ENCODE measurements around the gene SH3YL1. TPM values are rescaled to one million over a fixed set of nuclear protein-coding genes. Genes with fewer than 3 reads are reported as not detected.

SH3YL1 gene
- total RNA-seq, 1 experiment from 2014 or later = 28.4 TPM

DNA sequence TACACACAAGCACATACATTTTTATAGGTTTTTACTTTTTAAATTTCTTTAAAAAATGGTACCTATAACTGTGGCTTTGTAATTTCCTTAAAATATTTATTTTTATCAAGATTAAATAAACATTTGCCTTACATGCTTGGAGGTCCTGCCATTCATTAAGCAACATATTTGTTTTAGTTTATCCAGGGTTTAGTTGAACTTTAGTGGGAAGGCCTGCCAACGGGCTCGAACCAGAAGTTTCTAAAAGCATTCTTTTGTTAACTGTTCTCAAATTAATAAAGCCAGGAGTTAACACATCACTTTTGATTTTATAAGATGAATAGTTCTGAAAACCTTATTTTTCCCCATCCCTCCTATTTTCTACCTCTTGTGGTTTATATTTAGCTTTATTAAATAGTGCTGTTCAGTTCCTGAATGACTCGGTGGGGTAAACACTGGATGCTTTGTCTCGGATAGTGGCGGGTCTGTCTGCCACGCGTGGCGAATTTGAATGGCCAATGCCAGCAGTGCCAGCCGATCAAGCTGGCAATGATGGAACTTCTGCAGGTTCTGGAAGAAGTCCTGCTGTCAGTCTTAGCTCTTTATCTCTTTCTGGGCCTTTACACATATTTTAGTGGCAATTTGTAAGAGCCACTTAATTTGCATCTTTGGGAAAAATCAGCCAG lies 32.2 kb downstream of the SH3YL1 start:
- no peaks in the 10 kb centered on the region for H3K36me3 ChIP-seq (ENCODE audit: control insufficient read depth, insufficient read depth, low read length)

DNA sequence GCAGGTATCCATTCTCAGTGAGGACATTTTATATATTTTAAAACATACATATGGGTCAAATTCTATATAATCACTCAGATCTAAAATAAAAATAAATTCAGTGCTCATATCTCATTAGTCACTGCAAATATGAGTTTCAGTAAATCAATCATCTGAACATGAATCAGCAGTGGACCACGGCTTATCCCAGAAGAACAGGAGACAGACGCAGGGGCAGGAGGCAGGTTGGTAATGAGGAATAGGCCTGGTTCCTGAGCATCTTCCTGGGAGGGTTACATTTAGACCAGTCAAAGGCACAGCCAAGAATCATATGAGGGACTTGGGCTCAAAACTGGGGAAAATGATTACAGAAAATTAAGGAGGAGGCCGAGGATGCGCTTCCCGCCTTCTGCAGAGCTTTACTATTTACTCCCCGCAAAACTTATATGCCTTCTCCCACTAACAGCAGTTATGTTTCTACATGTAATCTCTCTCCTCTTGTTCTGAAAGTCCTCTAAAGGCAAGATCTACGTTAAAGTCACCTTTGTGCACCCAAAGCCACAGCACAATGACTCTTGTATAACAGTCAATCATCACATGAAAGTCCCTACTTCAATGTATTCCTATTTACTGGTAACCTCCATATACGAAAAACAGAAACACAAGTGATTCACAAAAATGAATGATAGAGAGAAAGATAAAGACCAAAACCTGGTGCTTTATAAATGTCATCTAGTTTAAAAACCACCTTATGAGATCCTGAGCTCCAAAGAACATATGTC lies 35.1 kb downstream of the SH3YL1 start:
- in situ Hi-C loops (cut with HindIII; ENCODE audit: low pct_unique_long_range_greater_than_20kb, low sequenced_read_pairs) = no loop called here
- DNase-seq (ENCODE audit: low read depth, low spot score) = no peak
- H3K4me3 ChIP-seq (ENCODE audit: low read depth in 2 of 2, low read length in 2 of 2) = no peak overlapping the region
- no peaks in the 10 kb centered on the region for H3K9me3 ChIP-seq (ENCODE audit: control insufficient read depth, insufficient read depth, low read depth, low read length)
- BruUV-seq (replicated peaks) = no TSS peak
- no peaks in the 10 kb centered on the region for H3K27me3 ChIP-seq (ENCODE audit: control insufficient read depth, insufficient read depth, low read length)
- intact Hi-C loops (cut with micrococcal nuclease; ENCODE audit: unreplicated experiment) = no loop called here
- no peak for ATAC-seq
- H3K27ac ChIP-seq (ENCODE audit: low read length) = no peak overlapping the region
- CTCF ChIA-PET = no interaction called here
- no peaks in the 10 kb centered on the region for H3K36me3 ChIP-seq (ENCODE audit: control insufficient read depth, insufficient read depth, low read length)
- POLR2A ChIA-PET = no interaction called here
- no peaks in the 10 kb centered on the region for H3K4me1 ChIP-seq (ENCODE audit: control insufficient read depth, insufficient read depth, low read length)
- TF ChIP-seq, protein P1, sequence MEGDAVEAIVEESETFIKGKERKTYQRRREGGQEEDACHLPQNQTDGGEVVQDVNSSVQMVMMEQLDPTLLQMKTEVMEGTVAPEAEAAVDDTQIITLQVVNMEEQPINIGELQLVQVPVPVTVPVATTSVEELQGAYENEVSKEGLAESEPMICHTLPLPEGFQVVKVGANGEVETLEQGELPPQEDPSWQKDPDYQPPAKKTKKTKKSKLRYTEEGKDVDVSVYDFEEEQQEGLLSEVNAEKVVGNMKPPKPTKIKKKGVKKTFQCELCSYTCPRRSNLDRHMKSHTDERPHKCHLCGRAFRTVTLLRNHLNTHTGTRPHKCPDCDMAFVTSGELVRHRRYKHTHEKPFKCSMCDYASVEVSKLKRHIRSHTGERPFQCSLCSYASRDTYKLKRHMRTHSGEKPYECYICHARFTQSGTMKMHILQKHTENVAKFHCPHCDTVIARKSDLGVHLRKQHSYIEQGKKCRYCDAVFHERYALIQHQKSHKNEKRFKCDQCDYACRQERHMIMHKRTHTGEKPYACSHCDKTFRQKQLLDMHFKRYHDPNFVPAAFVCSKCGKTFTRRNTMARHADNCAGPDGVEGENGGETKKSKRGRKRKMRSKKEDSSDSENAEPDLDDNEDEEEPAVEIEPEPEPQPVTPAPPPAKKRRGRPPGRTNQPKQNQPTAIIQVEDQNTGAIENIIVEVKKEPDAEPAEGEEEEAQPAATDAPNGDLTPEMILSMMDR (IDR thresholded peaks at IDR 0.05) = no peak
- TF ChIP-seq, protein P2, sequence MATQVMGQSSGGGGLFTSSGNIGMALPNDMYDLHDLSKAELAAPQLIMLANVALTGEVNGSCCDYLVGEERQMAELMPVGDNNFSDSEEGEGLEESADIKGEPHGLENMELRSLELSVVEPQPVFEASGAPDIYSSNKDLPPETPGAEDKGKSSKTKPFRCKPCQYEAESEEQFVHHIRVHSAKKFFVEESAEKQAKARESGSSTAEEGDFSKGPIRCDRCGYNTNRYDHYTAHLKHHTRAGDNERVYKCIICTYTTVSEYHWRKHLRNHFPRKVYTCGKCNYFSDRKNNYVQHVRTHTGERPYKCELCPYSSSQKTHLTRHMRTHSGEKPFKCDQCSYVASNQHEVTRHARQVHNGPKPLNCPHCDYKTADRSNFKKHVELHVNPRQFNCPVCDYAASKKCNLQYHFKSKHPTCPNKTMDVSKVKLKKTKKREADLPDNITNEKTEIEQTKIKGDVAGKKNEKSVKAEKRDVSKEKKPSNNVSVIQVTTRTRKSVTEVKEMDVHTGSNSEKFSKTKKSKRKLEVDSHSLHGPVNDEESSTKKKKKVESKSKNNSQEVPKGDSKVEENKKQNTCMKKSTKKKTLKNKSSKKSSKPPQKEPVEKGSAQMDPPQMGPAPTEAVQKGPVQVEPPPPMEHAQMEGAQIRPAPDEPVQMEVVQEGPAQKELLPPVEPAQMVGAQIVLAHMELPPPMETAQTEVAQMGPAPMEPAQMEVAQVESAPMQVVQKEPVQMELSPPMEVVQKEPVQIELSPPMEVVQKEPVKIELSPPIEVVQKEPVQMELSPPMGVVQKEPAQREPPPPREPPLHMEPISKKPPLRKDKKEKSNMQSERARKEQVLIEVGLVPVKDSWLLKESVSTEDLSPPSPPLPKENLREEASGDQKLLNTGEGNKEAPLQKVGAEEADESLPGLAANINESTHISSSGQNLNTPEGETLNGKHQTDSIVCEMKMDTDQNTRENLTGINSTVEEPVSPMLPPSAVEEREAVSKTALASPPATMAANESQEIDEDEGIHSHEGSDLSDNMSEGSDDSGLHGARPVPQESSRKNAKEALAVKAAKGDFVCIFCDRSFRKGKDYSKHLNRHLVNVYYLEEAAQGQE (IDR thresholded peaks at IDR 0.05; ENCODE audit: insufficient read depth in 1 of 2, low read depth in 2 of 2, low read length in 1 of 2) = no peak
- TF ChIP-seq TCF7L2 (IDR thresholded peaks at IDR 0.05; ENCODE audit: low read depth, low read length) (no peak), SIN3A (IDR thresholded peaks at IDR 0.05; ENCODE audit: borderline replicate concordance, insufficient read depth, low read depth, low read length) (no peak), POLR2AphosphoS5 (IDR thresholded peaks at IDR 0.05; ENCODE audit: low read depth, low read length) (no peak)

More for the DNA sequence above, 32.2 kb downstream of the SH3YL1 start:
- no peaks in the 10 kb centered on the region for H3K9me3 ChIP-seq (ENCODE audit: control insufficient read depth, insufficient read depth, low read depth, low read length)
- intact Hi-C loops (cut with micrococcal nuclease; ENCODE audit: unreplicated experiment) (no loop called here), in situ Hi-C loops (cut with HindIII; ENCODE audit: low pct_unique_long_range_greater_than_20kb, low sequenced_read_pairs) (no loop called here)
- H3K4me1 ChIP-seq (ENCODE audit: control insufficient read depth, insufficient read depth, low read length) = no peaks in the 10 kb centered on the region
- H3K27me3 ChIP-seq (ENCODE audit: control insufficient read depth, insufficient read depth, low read length) = no peaks in the 10 kb centered on the region
- CTCF ChIA-PET = no interaction called here
- no peak overlapping the region for H3K27ac ChIP-seq (ENCODE audit: low read length)
- POLR2A ChIA-PET = no interaction called here
- DNase-seq (ENCODE audit: low read depth, low spot score) = no peak
- no peak overlapping the region for H3K4me3 ChIP-seq (ENCODE audit: low read depth in 2 of 2, low read length in 2 of 2)
- TF ChIP-seq, protein P1 (IDR thresholded peaks at IDR 0.05) = no peak
- TF ChIP-seq TCF7L2 (IDR thresholded peaks at IDR 0.05; ENCODE audit: low read depth, low read length) (no peak), SIN3A (IDR thresholded peaks at IDR 0.05; ENCODE audit: borderline replicate concordance, insufficient read depth, low read depth, low read length) (no peak), POLR2AphosphoS5 (IDR thresholded peaks at IDR 0.05; ENCODE audit: low read depth, low read length) (no peak)
- TF ChIP-seq, protein P2 (IDR thresholded peaks at IDR 0.05; ENCODE audit: insufficient read depth in 1 of 2, low read depth in 2 of 2, low read length in 1 of 2) = no peak
- ATAC-seq = no peak
- BruUV-seq (replicated peaks) = no TSS peak

All from Panc1 (cell line).